Activated T-cell treated with anti-CD3 and anti-CD28 coated beads, Interleukin-2, amount 50 U/mL, for 24 hours (primary cell): ENCODE measurements around the gene CDRT4.

Source experiments
- DNase-seq: peaks from one replicate; pipeline ENCODE4 v3.0.0-alpha.2; 2020
- H3K27ac Mint-ChIP-seq: 2 replicates; pipeline ENCODE4 v1.8.0; 2020; ENCODE audit warnings: mild to moderate bottlenecking, mixed read lengths
- H3K27me3 Mint-ChIP-seq: 2 replicates; pipeline ENCODE4 v1.8.0; 2020; ENCODE audit warnings: mixed read lengths
- H3K36me3 Mint-ChIP-seq: 2 replicates; pipeline ENCODE4 v1.8.0; 2020; ENCODE audit warnings: low read depth, mixed read lengths
- H3K4me1 Mint-ChIP-seq: 2 replicates; pipeline ENCODE4 v1.8.0; 2020; ENCODE audit warnings: low read depth, mixed read lengths
- H3K4me3 Mint-ChIP-seq: 2 replicates; pipeline ENCODE4 v1.8.0; 2020; ENCODE audit warnings: mild to moderate bottlenecking, moderate library complexity, mixed read lengths
- H3K9me3 Mint-ChIP-seq: 2 replicates; pipeline ENCODE4 v1.8.0; 2020; ENCODE audit warnings: mixed read lengths

CDRT4 gene

GRCh38 chr17:15481481-15481880 is 14.1 kb upstream of the CDRT4 start:
- no peak for DNase-seq
- Mint-ChIP-seq H3K27ac (no peak overlapping the region), H3K4me3 (no peak overlapping the region), H3K27me3 (no peaks in the 10 kb centered on the region), H3K9me3 (no peaks in the 10 kb centered on the region), H3K36me3 (no peaks in the 10 kb centered on the region), H3K4me1 (peaks cover 1% of the 10 kb centered on the region)

DNA sequence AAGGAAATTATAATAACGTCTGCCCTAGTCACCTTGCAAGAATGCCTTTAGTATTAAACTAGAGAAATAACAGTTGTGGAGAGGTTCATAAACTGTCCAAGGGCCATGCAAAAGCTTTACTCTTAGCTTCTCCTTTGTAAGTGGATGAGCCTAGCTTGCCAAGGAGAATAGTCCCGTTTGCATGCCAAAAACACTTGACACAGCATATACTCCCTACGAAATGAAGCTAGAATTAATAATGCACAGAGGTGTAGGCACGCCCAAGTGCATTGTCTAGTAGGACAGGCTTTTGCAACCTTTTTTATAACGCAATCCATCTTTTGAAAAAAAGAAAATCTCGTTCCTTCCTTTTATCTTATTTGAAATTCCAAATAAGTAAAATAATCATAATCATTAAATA is 12.8 kb upstream of the CDRT4 start:
- Mint-ChIP-seq H3K4me1 (peaks cover 1% of the 10 kb centered on the region), H3K9me3 (no peaks in the 10 kb centered on the region), H3K27ac (no peak overlapping the region), H3K4me3 (no peak overlapping the region), H3K27me3 (no peaks in the 10 kb centered on the region), H3K36me3 (peaks cover 4% of the 10 kb centered on the region)
- DNase-seq: no peak

- H3K4me3 Mint-ChIP-seq: no peak overlapping the region
- peaks cover 4% of the 10 kb centered on the region for H3K36me3 Mint-ChIP-seq
- no peak for DNase-seq
- H3K27me3 Mint-ChIP-seq: no peaks in the 10 kb centered on the region
- no peak overlapping the region for H3K27ac Mint-ChIP-seq
- peaks cover 1% of the 10 kb centered on the region for H3K4me1 Mint-ChIP-seq
- no peaks in the 10 kb centered on the region for H3K9me3 Mint-ChIP-seq
Observed at GRCh38 chr17:15479703-15480102, 12.3 kb upstream of the CDRT4 start.

DNA sequence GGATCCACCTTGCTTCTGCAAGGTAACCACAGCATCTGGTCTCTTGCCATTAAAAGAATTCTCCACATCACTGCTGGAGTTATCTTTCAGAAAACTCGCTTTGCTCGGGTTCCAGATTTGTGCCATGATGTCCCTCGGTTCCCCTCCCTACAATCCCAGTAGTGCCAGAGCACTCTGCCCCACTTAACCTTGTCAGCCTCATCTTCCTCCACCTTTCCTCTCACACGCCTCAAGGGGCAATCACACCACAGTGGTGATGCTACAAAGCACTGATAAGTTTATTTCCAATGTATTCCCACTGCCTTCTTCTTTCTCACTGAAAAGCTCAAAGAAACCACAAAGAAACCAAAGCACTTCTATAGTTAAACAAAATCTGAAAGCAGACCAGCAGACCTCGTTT is 11.4 kb upstream of the CDRT4 start:
- Mint-ChIP-seq H3K27me3 (no peaks in the 10 kb centered on the region), H3K4me3 (no peak overlapping the region), H3K4me1 (peaks cover 1% of the 10 kb centered on the region), H3K9me3 (no peaks in the 10 kb centered on the region), H3K36me3 (peaks cover 8% of the 10 kb centered on the region), H3K27ac (no peak overlapping the region)
- DNase-seq: no peak

DNA sequence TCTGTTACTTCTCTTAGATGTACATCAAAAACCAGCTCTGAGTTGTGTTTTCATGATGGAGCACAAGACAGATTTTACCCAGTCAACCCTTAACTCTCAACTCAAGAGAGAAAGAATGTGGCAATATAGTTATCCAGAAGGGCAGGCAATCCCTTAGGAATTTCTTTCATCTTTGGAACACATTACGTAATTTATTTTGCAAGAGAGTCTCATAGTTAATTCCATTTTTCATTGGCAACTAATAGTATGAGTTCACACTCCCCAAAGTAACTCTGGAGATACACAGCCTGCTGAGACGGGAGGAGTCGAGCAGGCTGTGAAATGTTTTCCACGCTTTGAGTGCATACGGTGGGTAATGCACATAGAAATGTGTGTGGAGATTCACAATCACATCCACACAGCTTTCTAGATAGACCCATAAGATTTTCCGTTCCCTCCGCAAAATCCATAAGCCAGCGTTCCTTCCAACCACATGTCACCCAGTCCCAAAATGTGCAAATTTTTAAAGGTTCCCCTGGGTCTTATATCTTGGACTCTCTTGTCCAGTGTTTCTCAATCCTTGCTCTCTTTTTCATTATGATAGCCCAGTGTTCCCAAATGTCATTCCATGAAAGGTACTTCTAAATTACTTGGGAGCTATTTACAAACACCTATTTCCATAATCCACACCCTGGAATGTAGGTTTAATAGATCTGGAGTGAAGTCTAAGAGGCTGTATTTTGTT is 8.4 kb upstream of the CDRT4 start:
- Mint-ChIP-seq H3K4me1 (peaks cover 1% of the 10 kb centered on the region), H3K36me3 (peaks cover 8% of the 10 kb centered on the region), H3K27ac (no peak overlapping the region), H3K27me3 (no peaks in the 10 kb centered on the region), H3K4me3 (no peak overlapping the region), H3K9me3 (no peaks in the 10 kb centered on the region)
- DNase-seq: no peak

- H3K9me3 Mint-ChIP-seq: no peaks in the 10 kb centered on the region
- peaks cover 8% of the 10 kb centered on the region for H3K36me3 Mint-ChIP-seq
- no peak for DNase-seq
- no peak overlapping the region for H3K27ac Mint-ChIP-seq
- no peaks in the 10 kb centered on the region for H3K27me3 Mint-ChIP-seq
- H3K4me1 Mint-ChIP-seq: no peaks in the 10 kb centered on the region
- no peak overlapping the region for H3K4me3 Mint-ChIP-seq
Observed at GRCh38 chr17:15472891-15473290, 5.5 kb upstream of the CDRT4 start.

GRCh38 chr17:15470536-15470935 is 3.1 kb upstream of the CDRT4 start:
- Mint-ChIP-seq H3K4me1 (no peaks in the 10 kb centered on the region), H3K27ac (no peak overlapping the region), H3K9me3 (no peaks in the 10 kb centered on the region), H3K4me3 (no peak overlapping the region), H3K27me3 (no peaks in the 10 kb centered on the region), H3K36me3 (peaks cover 5% of the 10 kb centered on the region)
- no peak for DNase-seq

- H3K4me3 Mint-ChIP-seq: no peak overlapping the region
- no peaks in the 10 kb centered on the region for H3K9me3 Mint-ChIP-seq
- H3K27ac Mint-ChIP-seq: no peak overlapping the region
- H3K4me1 Mint-ChIP-seq: no peaks in the 10 kb centered on the region
- no peaks in the 10 kb centered on the region for H3K27me3 Mint-ChIP-seq
- H3K36me3 Mint-ChIP-seq: no peaks in the 10 kb centered on the region
- DNase-seq: no peak
Observed at GRCh38 chr17:15469260-15469659, 1.8 kb upstream of the CDRT4 start.

- no peaks in the 10 kb centered on the region for H3K4me1 Mint-ChIP-seq
- no peaks in the 10 kb centered on the region for H3K27me3 Mint-ChIP-seq
- no peak for DNase-seq
- no peak overlapping the region for H3K27ac Mint-ChIP-seq
- H3K4me3 Mint-ChIP-seq: no peak overlapping the region
- H3K9me3 Mint-ChIP-seq: no peaks in the 10 kb centered on the region
- no peaks in the 10 kb centered on the region for H3K36me3 Mint-ChIP-seq
Observed at GRCh38 chr17:15468126-15468525, 705 bp upstream of the CDRT4 start.

DNA sequence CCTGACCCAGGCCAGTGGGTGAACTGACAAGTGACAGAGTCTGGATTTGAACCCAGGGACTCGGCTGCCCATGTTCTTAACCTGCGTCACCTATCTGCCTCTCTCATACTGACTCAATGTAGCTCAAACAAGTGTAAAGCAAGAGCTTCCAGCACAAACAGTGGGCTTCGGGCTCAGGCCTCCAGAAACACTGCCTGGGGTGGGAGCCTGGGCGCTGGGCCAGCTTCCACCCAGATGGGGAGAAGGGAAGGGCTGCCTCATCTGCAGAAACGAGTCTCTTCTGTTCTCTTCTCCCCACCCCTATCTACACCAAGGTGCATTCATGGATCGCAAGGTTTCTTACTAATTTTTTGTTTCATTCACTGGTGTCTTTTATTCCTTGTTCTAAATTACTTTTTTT is 1.3 kb downstream of the CDRT4 start:
- Mint-ChIP-seq H3K36me3 (peaks cover 6% of the 10 kb centered on the region), H3K9me3 (no peaks in the 10 kb centered on the region), H3K4me1 (no peaks in the 10 kb centered on the region), H3K27me3 (no peaks in the 10 kb centered on the region), H3K4me3 (no peak overlapping the region), H3K27ac (no peak overlapping the region)
- DNase-seq: no peak

GRCh38 chr17:15465045-15465701 is 2.2 kb downstream of the CDRT4 start:
- Mint-ChIP-seq H3K4me1 (no peaks in the 10 kb centered on the region), H3K27ac (no peak overlapping the region)
- DNase-seq: no peak

GRCh38 chr17:15464231-15464985 is 3.0 kb downstream of the CDRT4 start:
- Mint-ChIP-seq H3K4me3 (no peak overlapping the region), H3K4me1 (no peaks in the 10 kb centered on the region), H3K27ac (no peak overlapping the region), H3K9me3 (no peaks in the 10 kb centered on the region), H3K36me3 (peaks cover 6% of the 10 kb centered on the region), H3K27me3 (no peaks in the 10 kb centered on the region)
- no peak for DNase-seq

More at GRCh38 chr17:15465045-15465701, 2.2 kb downstream of the CDRT4 start:
- Mint-ChIP-seq H3K36me3 (peaks cover 6% of the 10 kb centered on the region), H3K27me3 (no peaks in the 10 kb centered on the region), H3K9me3 (no peaks in the 10 kb centered on the region), H3K4me3 (no peak overlapping the region)

DNA sequence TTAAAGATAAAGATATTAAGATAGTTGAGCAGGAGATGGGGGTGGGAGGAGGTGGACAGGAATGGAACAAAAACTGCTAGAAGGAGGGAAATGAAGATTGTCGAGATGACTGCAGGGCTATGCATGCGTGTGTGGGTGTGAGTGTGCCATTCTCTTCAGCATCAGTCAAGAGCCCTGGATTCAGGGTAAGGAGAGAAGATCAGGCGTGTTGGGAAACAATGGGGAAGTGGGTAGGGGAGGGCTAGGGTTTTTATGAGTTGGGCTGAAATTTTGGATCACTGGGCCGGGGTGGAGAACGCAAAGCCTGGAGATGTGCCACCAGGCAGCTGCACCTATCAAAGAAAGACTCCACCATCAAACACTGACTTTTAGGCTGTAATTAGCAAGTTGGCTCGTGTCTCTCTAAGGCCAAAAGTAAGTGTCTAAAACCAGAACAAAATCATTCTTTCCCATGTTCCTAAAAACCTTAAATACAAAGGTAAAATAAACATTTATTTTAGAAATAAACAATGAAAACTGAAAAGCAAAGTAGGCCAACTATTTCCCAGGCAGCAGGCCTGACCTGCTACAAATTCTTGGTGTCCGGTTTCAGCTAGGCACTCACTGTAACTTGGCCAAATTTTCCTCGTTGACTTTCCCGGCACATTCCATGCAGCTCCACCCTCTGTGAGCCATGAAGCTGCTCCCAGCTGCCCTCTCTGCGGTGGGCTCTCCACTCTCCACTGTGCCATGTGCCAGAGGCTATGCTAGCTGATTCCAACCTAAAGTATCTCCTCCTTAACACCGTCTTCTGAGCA is 4.2 kb downstream of the CDRT4 start:
- Mint-ChIP-seq H3K9me3 (no peaks in the 10 kb centered on the region), H3K27me3 (no peaks in the 10 kb centered on the region), H3K4me3 (no peak overlapping the region), H3K4me1 (no peaks in the 10 kb centered on the region), H3K36me3 (peaks cover 6% of the 10 kb centered on the region), H3K27ac (no peak overlapping the region)
- DNase-seq: no peak

GRCh38 chr17:15457723-15458094 is 9.7 kb downstream of the CDRT4 start:
- Mint-ChIP-seq H3K4me3 (no peak overlapping the region), H3K4me1 (no peaks in the 10 kb centered on the region), H3K27ac (no peak overlapping the region), H3K36me3 (peaks cover 37% of the 10 kb centered on the region), H3K9me3 (peaks cover 5% of the 10 kb centered on the region), H3K27me3 (no peaks in the 10 kb centered on the region)
- DNase-seq: no peak
